ENCODE data around the gene YIPF1. TPM values are rescaled to one million over a fixed set of nuclear protein-coding genes. Genes with fewer than 3 reads are reported as not detected.

YIPF1 gene
- total RNA-seq, 2 experiments from 2014 or later: 4.3 to 5.5 TPM

GRCh38 chr1:53871221-53871620 is 18.4 kb downstream of the YIPF1 start:
- CTCF ChIA-PET: interaction anchor here (1.7 kb wide), 1 partner anchor 10 kb away, joined by 9 read pairs; no protein-coding TSS in a partner anchor
- TF ChIP-seq CTCF (IDR thresholded peaks at IDR 0.05): no peak
- peaks cover 70% of the 10 kb centered on the region for H3K36me3 ChIP-seq (ENCODE audit: insufficient read depth, low read length)
- Mint-ChIP-seq H3K4me1 (ENCODE audit: low read depth) (no peaks in the 10 kb centered on the region), H3K4me3 (no peak overlapping the region), H3K36me3 (ENCODE audit: low read depth) (peaks cover 83% of the 10 kb centered on the region), H3K9me3 (no peaks in the 10 kb centered on the region), H3K27me3 (no peaks in the 10 kb centered on the region), H3K27ac (no peak overlapping the region)
- no peaks in the 10 kb centered on the region for H3K4me1 ChIP-seq (ENCODE audit: insufficient read depth, low read length)
- intact Hi-C loops (cut with DNase I, micrococcal nuclease): no loop called here
- no peak overlapping the region for H3K27ac ChIP-seq (ENCODE audit: low read depth in 1 of 2, low read length in 2 of 2)
- H3K9me3 ChIP-seq (ENCODE audit: control insufficient read depth in 1 of 2, insufficient read depth in 1 of 2, low read length in 2 of 2): no peaks in the 10 kb centered on the region
- POLR2A ChIA-PET: no interaction called here
- H3K4me3 ChIP-seq (ENCODE audit: low read length): no peak overlapping the region
- DNase-seq (no peak), ATAC-seq (ENCODE audit: poor library complexity) (no peak)
- no peaks in the 10 kb centered on the region for H3K27me3 ChIP-seq (ENCODE audit: control insufficient read depth in 1 of 2, insufficient read depth in 2 of 2, low read length in 2 of 2)

- no peaks in the 10 kb centered on the region for H3K27me3 Mint-ChIP-seq
- no peak for TF ChIP-seq CTCF (IDR thresholded peaks at IDR 0.05)
- H3K9me3 Mint-ChIP-seq: no peaks in the 10 kb centered on the region
- H3K4me1 ChIP-seq (ENCODE audit: insufficient read depth, low read length): no peaks in the 10 kb centered on the region
- no peak overlapping the region for H3K4me3 ChIP-seq (ENCODE audit: low read length)
- no peak overlapping the region for H3K4me3 Mint-ChIP-seq
- no peak for ATAC-seq (ENCODE audit: poor library complexity)
- no peak for DNase-seq
- peaks cover 74% of the 10 kb centered on the region for H3K36me3 Mint-ChIP-seq (ENCODE audit: low read depth)
- H3K27ac Mint-ChIP-seq: no peak overlapping the region
- CTCF ChIA-PET: interaction anchor here (0.7 to 1.6 kb wide), 2 partner anchors 9 to 84 kb away, joined by 3 to 4 read pairs; no protein-coding TSS in a partner anchor
- intact Hi-C loops (cut with DNase I, micrococcal nuclease): no loop called here
- POLR2A ChIA-PET: no interaction called here
- H3K36me3 ChIP-seq (ENCODE audit: insufficient read depth, low read length): peaks cover 59% of the 10 kb centered on the region
- H3K27me3 ChIP-seq (ENCODE audit: control insufficient read depth in 1 of 2, insufficient read depth in 2 of 2, low read length in 2 of 2): no peaks in the 10 kb centered on the region
- H3K9me3 ChIP-seq (ENCODE audit: control insufficient read depth in 1 of 2, insufficient read depth in 1 of 2, low read length in 2 of 2): no peaks in the 10 kb centered on the region
- no peaks in the 10 kb centered on the region for H3K4me1 Mint-ChIP-seq (ENCODE audit: low read depth)
- no peak overlapping the region for H3K27ac ChIP-seq (ENCODE audit: low read depth in 1 of 2, low read length in 2 of 2)
Observed at GRCh38 chr1:53869454-53870117, 20.0 kb downstream of the YIPF1 start.

GRCh38 chr1:53868565-53868964 is 21.0 kb downstream of the YIPF1 start:
- Histone ChIP-seq H3K36me3 (ENCODE audit: insufficient read depth, low read length) (peaks cover 59% of the 10 kb centered on the region), H3K4me3 (ENCODE audit: low read length) (no peak overlapping the region), H3K27me3 (ENCODE audit: control insufficient read depth in 1 of 2, insufficient read depth in 2 of 2, low read length in 2 of 2) (no peaks in the 10 kb centered on the region), H3K4me1 (ENCODE audit: insufficient read depth, low read length) (no peaks in the 10 kb centered on the region), H3K9me3 (ENCODE audit: control insufficient read depth in 1 of 2, insufficient read depth in 1 of 2, low read length in 2 of 2) (no peaks in the 10 kb centered on the region), H3K27ac (ENCODE audit: low read depth in 1 of 2, low read length in 2 of 2) (no peak overlapping the region)
- Mint-ChIP-seq H3K27me3 (no peaks in the 10 kb centered on the region), H3K27ac (no peak overlapping the region), H3K9me3 (no peaks in the 10 kb centered on the region), H3K36me3 (ENCODE audit: low read depth) (peaks cover 74% of the 10 kb centered on the region), H3K4me1 (ENCODE audit: low read depth) (no peaks in the 10 kb centered on the region), H3K4me3 (no peak overlapping the region)
- DNase-seq (no peak), ATAC-seq (ENCODE audit: poor library complexity) (no peak)
- ChIA-PET POLR2A (interaction anchor here (0.7 kb wide), 1 partner anchor 910 kb away, joined by 3 read pairs; no protein-coding TSS in a partner anchor), CTCF (interaction anchor here (1.1 to 1.6 kb wide), 2 partner anchors 10 to 91 kb away, joined by 3 to 4 read pairs; no protein-coding TSS in a partner anchor)
- intact Hi-C loops (cut with DNase I, micrococcal nuclease): no loop called here
- no peak for TF ChIP-seq CTCF (IDR thresholded peaks at IDR 0.05)
